ENCODE results near the gene MYO16.

DNA sequence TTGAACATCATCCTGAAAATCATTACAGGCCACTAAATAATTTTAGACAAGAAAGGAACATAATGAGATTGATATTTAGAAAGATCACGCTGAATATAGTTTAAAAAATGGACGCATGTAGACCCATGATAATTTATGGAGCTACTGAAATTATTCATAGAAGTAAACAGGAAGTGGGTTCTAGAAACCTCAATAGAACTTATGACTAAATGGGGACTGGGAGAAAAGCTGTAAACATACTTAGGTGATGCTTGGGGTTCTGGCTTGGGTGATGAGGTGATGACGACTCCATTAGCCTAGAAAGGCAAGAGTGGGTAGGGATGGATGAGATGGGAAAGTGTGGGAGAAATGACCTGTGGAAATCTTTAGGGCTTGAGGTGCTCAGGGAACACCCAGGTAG, 484.0 kb downstream of the MYO16 start:
- TF ChIP-seq, protein P1, sequence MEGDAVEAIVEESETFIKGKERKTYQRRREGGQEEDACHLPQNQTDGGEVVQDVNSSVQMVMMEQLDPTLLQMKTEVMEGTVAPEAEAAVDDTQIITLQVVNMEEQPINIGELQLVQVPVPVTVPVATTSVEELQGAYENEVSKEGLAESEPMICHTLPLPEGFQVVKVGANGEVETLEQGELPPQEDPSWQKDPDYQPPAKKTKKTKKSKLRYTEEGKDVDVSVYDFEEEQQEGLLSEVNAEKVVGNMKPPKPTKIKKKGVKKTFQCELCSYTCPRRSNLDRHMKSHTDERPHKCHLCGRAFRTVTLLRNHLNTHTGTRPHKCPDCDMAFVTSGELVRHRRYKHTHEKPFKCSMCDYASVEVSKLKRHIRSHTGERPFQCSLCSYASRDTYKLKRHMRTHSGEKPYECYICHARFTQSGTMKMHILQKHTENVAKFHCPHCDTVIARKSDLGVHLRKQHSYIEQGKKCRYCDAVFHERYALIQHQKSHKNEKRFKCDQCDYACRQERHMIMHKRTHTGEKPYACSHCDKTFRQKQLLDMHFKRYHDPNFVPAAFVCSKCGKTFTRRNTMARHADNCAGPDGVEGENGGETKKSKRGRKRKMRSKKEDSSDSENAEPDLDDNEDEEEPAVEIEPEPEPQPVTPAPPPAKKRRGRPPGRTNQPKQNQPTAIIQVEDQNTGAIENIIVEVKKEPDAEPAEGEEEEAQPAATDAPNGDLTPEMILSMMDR (conservative IDR thresholded peaks at IDR 0.05): no peak
- no peak for TF ChIP-seq ZFX (IDR thresholded peaks at IDR 0.05)

Measured in C4-2B (cell line).